GM13977 (cell line): ENCODE results near the gene E2F1.
"Not testable (repeated sequence)": the region's sequence is repeated elsewhere in the genome, so short reads cannot be mapped to it uniquely, and the experiment has no call there.

Experiments used
- DNase-seq: peaks from one replicate; pipeline ENCODE4 v3.0.0; 2012; ENCODE audit warnings: low spot score
- CTCF ChIP-seq: IDR thresholded peaks from 2 replicates; pipeline ENCODE4 v1.5.1; 2012; ENCODE audit warnings: mild to moderate bottlenecking, control low read depth; ENCODE audit not compliant: insufficient read depth; ENCODE audit errors: extremely low read depth, missing control alignments
- in situ Hi-C: fragments of 300-500 bp; cut with MboI; formaldehyde crosslinking; loops from one replicate; pipeline ENCODE4 v1.12.0; 2022; ENCODE audit warnings: low sequenced_read_pairs, low pct_unique_long_range_greater_than_20kb, mixed read lengths, inconsistent platforms; ENCODE audit not compliant: unreplicated experiment

The E2F1 gene

GRCh38 chr20:33649201-33649681 is 36.9 kb downstream of the E2F1 start:
- in situ Hi-C loops = no loop called here
- DNase-seq = no peak
- no peak for TF ChIP-seq CTCF

DNA sequence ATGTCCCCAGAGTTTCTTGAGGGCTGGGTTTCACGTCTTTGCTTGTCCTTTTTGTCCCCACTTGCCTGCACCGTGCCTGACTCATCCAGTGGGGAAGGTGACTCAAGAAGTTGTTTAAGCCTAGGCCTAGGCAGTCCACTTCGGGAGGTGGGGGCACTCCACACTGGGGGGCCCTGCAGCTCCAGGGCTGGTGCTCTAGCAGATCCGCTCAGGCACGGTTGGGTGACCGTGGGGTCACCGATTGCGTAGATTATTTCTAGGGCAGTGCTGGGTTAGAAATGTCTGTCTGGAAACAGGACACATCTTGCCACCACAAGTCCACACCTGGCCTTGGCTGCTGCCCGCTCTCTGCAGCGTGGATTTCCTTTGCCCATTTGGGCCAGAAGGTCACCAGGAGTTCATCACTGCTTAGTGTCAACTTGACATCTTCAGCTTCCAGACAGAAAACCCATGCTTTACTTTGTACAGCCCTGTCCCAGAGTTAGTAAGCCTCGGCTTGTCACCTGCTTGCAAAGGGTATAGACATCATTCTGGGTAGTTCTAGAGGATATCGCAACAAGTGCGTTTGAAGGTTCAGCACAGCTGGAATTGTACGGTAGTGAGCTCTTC is 37.7 kb downstream of the E2F1 start:
- no peak for TF ChIP-seq CTCF
- in situ Hi-C loops = no loop called here
- DNase-seq = no peak

DNA sequence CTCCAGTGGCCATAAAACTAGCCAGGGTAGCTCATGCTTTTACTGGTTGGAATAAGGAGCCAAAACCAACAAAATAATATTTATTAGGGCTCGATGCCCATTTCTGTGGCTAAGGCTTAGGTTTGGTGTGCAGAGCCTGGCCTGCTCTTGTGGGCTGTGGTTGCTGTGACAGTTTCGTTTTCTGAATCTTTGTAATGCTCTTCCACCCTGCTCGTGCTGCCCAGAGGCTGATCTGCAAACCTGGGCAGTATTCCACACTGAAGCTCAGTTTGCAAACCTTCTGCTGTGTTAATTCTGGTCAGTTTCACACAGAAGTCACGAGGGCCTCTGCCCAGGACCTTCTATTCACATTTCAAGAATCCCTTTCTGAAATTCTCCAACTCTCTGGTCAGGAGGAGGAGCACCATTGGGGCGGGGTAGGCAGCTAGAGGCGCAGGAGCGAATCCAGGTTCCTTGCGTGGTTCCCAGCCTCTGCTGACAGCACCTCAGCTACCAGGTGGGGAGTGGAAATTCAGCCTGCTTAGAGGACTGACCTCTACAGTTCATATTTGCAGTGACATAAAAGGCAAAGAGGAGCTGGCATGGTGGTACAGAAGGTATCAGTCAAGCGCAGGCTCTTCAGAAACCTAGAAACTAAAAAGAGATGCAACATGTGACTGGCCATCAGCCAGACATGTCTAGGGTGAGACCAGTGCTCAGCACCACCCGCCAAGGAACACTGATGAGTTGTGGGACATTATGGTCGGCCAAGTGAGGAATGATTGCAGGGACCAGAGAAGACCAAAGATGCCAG is 38.4 kb downstream of the E2F1 start:
- no peak for TF ChIP-seq CTCF
- in situ Hi-C loops = no loop called here
- DNase-seq = peak; percentile 76

GRCh38 chr20:33646959-33647602 is 39.1 kb downstream of the E2F1 start:
- in situ Hi-C loops, DNase-seq: not testable (repeated sequence)

GRCh38 chr20:33646191-33646590 is 40.0 kb downstream of the E2F1 start:
- DNase-seq = no peak
- TF ChIP-seq CTCF = no peak
- in situ Hi-C loops = no loop called here

GRCh38 chr20:33645396-33645795 is 40.8 kb downstream of the E2F1 start:
- TF ChIP-seq CTCF = no peak
- DNase-seq = no peak
- in situ Hi-C loops = no loop called here

- no peak for DNase-seq
- no peak for TF ChIP-seq CTCF
- in situ Hi-C loops = no loop called here
These were observed 41.2 kb downstream of the E2F1 start for GRCh38 chr20:33645072-33645358.
